Body of pancreas (tissue), 4 donors: ENCODE data around the gene TOPAZ1. TPM values are rescaled to one million over a fixed set of nuclear protein-coding genes. Genes with fewer than 3 reads are reported as not detected.

Experiments used
- ATAC-seq: fragments of 150-250 bp; one replicate; pipeline ENCODE4 v1.9.1; 2016
- DNase-seq, 4 donors: peaks; one replicate each; pipeline ENCODE4 v3.0.0-alpha.2; 2019
- H3K27ac ChIP-seq, 4 donors: fragments of 200-600 bp; sonication (generic); 1 replicate in 3 of 4; 2 replicates in 1 of 4; pipeline versions ENCODE4 v1.5.1 to v1.6.1; 2016 to 2019; ENCODE audit warnings: mild to moderate bottlenecking in 1 of 4, mixed read lengths in 1 of 4, moderate library complexity in 1 of 4
- H3K27me3 ChIP-seq, 2 donors: fragments of 200-600 bp; sonication (generic); one replicate each; pipeline ENCODE4 v1.6.0; 2016; ENCODE audit warnings: mild to moderate bottlenecking in 1 of 2
- H3K36me3 ChIP-seq, 2 donors: fragments of 200-600 bp; sonication (generic); replicated peaks in 1 of 2; 2 replicates each; pipeline ENCODE4 v1.5.1; 2016; ENCODE audit warnings: low read depth in 2 of 2; ENCODE audit not compliant: insufficient read depth in 1 of 2
- H3K4me1 ChIP-seq: fragments of 200-600 bp; sonication (generic); one replicate; pipeline ENCODE4 v1.6.0; 2016
- H3K4me3 ChIP-seq, 2 donors: fragments of 200-600 bp; sonication (generic); 1 replicate in 1 of 2; 2 replicates in 1 of 2; pipeline ENCODE4 v1.5.1; 2016 to 2019
- H3K9me3 ChIP-seq, 3 donors: fragments of 200-600 bp; sonication (generic); 1 replicate in 2 of 3; 2 replicates in 1 of 3; pipeline ENCODE4 v1.5.1; 2016
- CTCF ChIP-seq, 7 experiments: fragments of 450-650 bp in 4 of 7; fragments of 200-600 bp in 3 of 7; sonication (generic) in 3 of 7; IDR thresholded peaks; one replicate each; pipeline ENCODE4 v1.5.1; 2016 to 2019; ENCODE audit warnings: antibody characterized with exemption in 7 of 7
- POLR2A ChIP-seq, 3 donors: fragments of 450-650 bp; IDR thresholded peaks; one replicate each; pipeline ENCODE4 v1.6.1; 2016; ENCODE audit warnings: antibody characterized with exemption in 3 of 3, mild to moderate bottlenecking in 2 of 3
- WGBS, 2 donors: methylation state at CpG; one replicate each; pipeline ENCODE4 v1.1.5; 2017; 5-methylcytosine and 5-hydroxymethylcytosine counted together
- intact Hi-C: fragments of 100-400 bp; cut with DNase I; formaldehyde crosslinking; loops from one replicate; pipeline ENCODE4 v1.15.1; 2023
- total RNA-seq, 2 donors: library from RNA; depleted of rRNA; stranded (reverse); fragments of >200 nt; gene quantifications; one replicate each; pipeline ENCODE4 v1.1.0, GENCODE V29; 2016

Gene TOPAZ1
- total RNA-seq, 2 donors from 2014 or later = not detected

- Histone ChIP-seq H3K27ac (no peak overlapping the region), H3K27me3 (no peaks in the 10 kb centered on the region), H3K4me3 (no peak overlapping the region), H3K4me1 (peaks cover 17% of the 10 kb centered on the region), H3K36me3 (no peaks in the 10 kb centered on the region), H3K9me3 (no peaks in the 10 kb centered on the region)
- 68 to 77% methylated on average over 8 of the region's 8 CpGs for WGBS, 2 donors
- TF ChIP-seq CTCF (IDR thresholded peaks at IDR 0.05) (no peak), POLR2A (IDR thresholded peaks at IDR 0.05) (no peak)
- intact Hi-C loops = no loop called here
- ATAC-seq = no peak
- no peak for DNase-seq
Measured at GRCh38 chr3:44318891-44319311, 77.2 kb downstream of the TOPAZ1 start.

DNA sequence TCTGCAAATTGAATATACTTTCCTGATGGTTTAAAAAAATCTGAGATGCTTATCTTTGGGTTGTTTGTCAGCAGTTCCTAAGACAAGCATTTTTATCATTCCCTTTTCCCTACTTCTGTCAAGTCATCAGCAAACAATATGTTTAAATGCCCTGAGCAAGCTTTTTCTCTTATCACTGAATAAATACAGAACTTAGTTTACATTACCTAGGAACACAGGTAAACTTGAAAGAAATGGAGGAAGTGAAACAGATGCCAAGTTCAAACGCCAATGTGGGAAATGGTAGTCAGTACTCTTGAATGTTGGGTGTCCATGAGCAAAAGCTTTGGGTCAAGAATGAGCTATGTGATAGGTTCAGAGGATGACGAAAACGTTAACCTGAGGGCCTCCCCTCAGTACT lies 79.6 kb downstream of the TOPAZ1 start:
- Histone ChIP-seq H3K9me3 (no peaks in the 10 kb centered on the region), H3K4me3 (no peak overlapping the region), H3K4me1 (peaks cover 18% of the 10 kb centered on the region), H3K27me3 (no peaks in the 10 kb centered on the region), H3K27ac (no peak overlapping the region), H3K36me3 (no peaks in the 10 kb centered on the region)
- WGBS, 2 donors = 25 to 34% methylated on average over 3 of the region's 3 CpGs
- ATAC-seq (peak; percentile 77), DNase-seq (peak in 2 of 4 donors; percentile 13 to 38)
- intact Hi-C loops = no loop called here
- TF ChIP-seq POLR2A (IDR thresholded peaks at IDR 0.05) (no peak), CTCF (IDR thresholded peaks at IDR 0.05) (no peak)

GRCh38 chr3:44323341-44323955 lies 81.8 kb downstream of the TOPAZ1 start:
- TF ChIP-seq POLR2A (IDR thresholded peaks at IDR 0.05) (no peak), CTCF (IDR thresholded peaks at IDR 0.05) (peak; percentile 64 to 91 (median 81))
- ATAC-seq (peak; percentile 71), DNase-seq (peak; percentile 78 to 88 (median 81))
- intact Hi-C loops = no loop called here
- Histone ChIP-seq H3K27me3 (no peaks in the 10 kb centered on the region), H3K4me3 (no peak overlapping the region), H3K27ac (no peak overlapping the region), H3K36me3 (no peaks in the 10 kb centered on the region), H3K9me3 (no peaks in the 10 kb centered on the region), H3K4me1 (peaks cover 18% of the 10 kb centered on the region)
- WGBS, 2 donors = 1 to 2% methylated on average over 4 of the region's 4 CpGs

DNA sequence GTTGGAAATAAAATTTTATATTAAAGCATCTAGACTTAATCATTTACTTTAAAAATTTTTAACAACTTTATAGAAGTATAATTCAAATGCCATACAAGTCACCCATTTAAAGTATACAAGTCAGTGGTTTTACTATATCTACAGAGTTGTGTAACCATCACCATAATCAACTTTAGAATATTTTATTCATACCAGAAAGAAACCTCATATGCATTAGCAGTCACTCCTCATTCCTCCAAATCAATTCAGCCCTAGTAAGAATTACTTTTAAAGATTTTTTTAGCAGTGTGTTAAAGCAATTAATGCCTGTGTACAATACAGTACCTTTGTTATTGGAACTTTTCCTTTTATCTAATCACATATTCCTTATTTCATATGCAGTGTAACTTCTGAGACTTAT lies 82.9 kb downstream of the TOPAZ1 start:
- TF ChIP-seq CTCF (IDR thresholded peaks at IDR 0.05) (no peak), POLR2A (IDR thresholded peaks at IDR 0.05) (no peak)
- H3K27ac ChIP-seq = no peak overlapping the region
- no peak for DNase-seq
- H3K27me3 ChIP-seq = no peaks in the 10 kb centered on the region
- peaks cover 18% of the 10 kb centered on the region for H3K4me1 ChIP-seq
- H3K4me3 ChIP-seq = no peak overlapping the region
- no peak for ATAC-seq
- H3K36me3 ChIP-seq = no peaks in the 10 kb centered on the region
- H3K9me3 ChIP-seq = no peaks in the 10 kb centered on the region
- intact Hi-C loops = no loop called here

DNA sequence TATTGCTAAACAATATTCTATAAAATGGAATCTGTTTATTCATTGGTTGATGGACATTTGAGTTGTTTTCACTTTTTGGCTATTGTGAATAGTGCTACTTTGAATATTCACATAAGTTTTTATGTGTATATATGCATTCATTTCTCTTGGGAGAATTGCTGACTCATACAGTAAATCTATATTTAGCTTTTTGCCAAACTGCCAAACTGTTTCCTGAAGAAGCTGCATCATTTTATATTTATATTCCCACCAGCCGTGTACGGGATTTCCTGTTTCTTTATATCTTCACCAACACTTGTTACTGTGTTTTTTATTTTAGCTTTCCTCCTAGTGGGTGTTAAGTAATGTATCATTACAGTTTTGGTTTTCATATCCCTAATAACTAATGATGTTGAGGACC lies 84.3 kb downstream of the TOPAZ1 start:
- H3K27ac ChIP-seq = no peak overlapping the region
- H3K36me3 ChIP-seq = no peaks in the 10 kb centered on the region
- no peaks in the 10 kb centered on the region for H3K27me3 ChIP-seq
- no peaks in the 10 kb centered on the region for H3K9me3 ChIP-seq
- intact Hi-C loops = no loop called here
- DNase-seq (no peak), ATAC-seq (no peak)
- H3K4me3 ChIP-seq = no peak overlapping the region
- TF ChIP-seq CTCF (IDR thresholded peaks at IDR 0.05) = no peak
- TF ChIP-seq POLR2A (IDR thresholded peaks at IDR 0.05) = no peak
- 38 to 52% methylated on average over 2 of the region's 2 CpGs for WGBS, 2 donors
- H3K4me1 ChIP-seq = peaks cover 15% of the 10 kb centered on the region
